HepG2 (cell line): ENCODE measurements around the gene UBXN1. TPM values are rescaled to one million over a fixed set of nuclear protein-coding genes. Genes with fewer than 3 reads are reported as not detected.

ENCODE experiments used
- ATAC-seq: fragments of 200-7000 bp; cut with Tn5 transposase; 3 replicates; pipeline ENCODE4 v1.9.1; 2020; ENCODE audit warnings: mild to moderate bottlenecking, moderate library complexity
- BruUV-seq: library from RNA; stranded (reverse); fragments of 400-500 nt; replicated peaks from 2 replicates; lab custom pipeline; 2021; lab: Mats Ljungman, UMichigan
- CTCF ChIA-PET: fragments of 300-600 bp; formaldehyde crosslinking; extraction: SDS; loops from one replicate; lab custom pipeline; 2021; ENCODE audit warnings: low total read pairs, inconsistent platforms, low intra/inter-chr PET ratio; lab: Yijun Ruan, JAX
- POLR2A ChIA-PET: fragments of 350-600 bp; sonication (Branson Sonifier 250); formaldehyde crosslinking; loops from one replicate; lab custom pipeline; 2020; ENCODE audit warnings: antibody characterized with exemption, inconsistent platforms; lab: Yijun Ruan, JAX
- DNase-seq: peaks from one replicate; pipeline ENCODE4 v3.0.0-alpha.2; 2015; ENCODE audit warnings: low spot score
- FAIRE-seq: peaks from 3 replicates; lab custom pipeline; 2011; peaks lifted over from hg19 to GRCh38; lab: Jason Lieb, UNC
- H2AFZ ChIP-seq: one replicate; pipeline ENCODE4 v1.6.1; 2011; ENCODE audit warnings: low read length, inconsistent platforms
- H3K27ac ChIP-seq: fragments of 300-600 bp; 3 replicates; pipeline ENCODE4 v1.8.0; 2011; ENCODE audit warnings: mixed run types, mild to moderate bottlenecking, mixed read lengths, low read length, inconsistent platforms; ENCODE audit not compliant: insufficient read depth; ENCODE audit errors: extremely low read length
- H3K27me3 ChIP-seq, 2 experiments: fragments of 200-600 bp in 1 of 2; 2 replicates in 1 of 2; 3 replicates in 1 of 2; pipeline versions ENCODE4 v1.6.0 to v1.8.0; 2011; ENCODE audit warnings: low read length in 2 of 2, mild to moderate bottlenecking in 2 of 2, moderate library complexity in 2 of 2, inconsistent platforms in 1 of 2; ENCODE audit not compliant: insufficient read depth in 2 of 2, control insufficient read depth in 1 of 2
- H3K36me3 ChIP-seq, 2 experiments: fragments of 200-600 bp in 1 of 2; replicated peaks in 1 of 2; 2 replicates in 1 of 2; 3 replicates in 1 of 2; pipeline versions ENCODE4 v1.5.1 to v1.8.0; 2011; ENCODE audit warnings: low read length in 2 of 2, inconsistent platforms in 1 of 2; ENCODE audit not compliant: insufficient read depth in 2 of 2, control insufficient read depth in 1 of 2
- H3K4me1 ChIP-seq: 2 replicates; pipeline ENCODE4 v1.5.1; 2012; ENCODE audit warnings: low read length, inconsistent platforms; ENCODE audit not compliant: insufficient read depth
- H3K4me2 ChIP-seq: 2 replicates; pipeline ENCODE4 v1.6.0; 2011; ENCODE audit warnings: low read depth, low read length, inconsistent platforms
- H3K4me3 ChIP-seq, 3 experiments: fragments of 200-600 bp in 1 of 3; sonication (generic), shearing (Covaris generic) in 1 of 3; replicated peaks in 1 of 3; 2 replicates each; pipeline ENCODE4 v1.5.1; 2011 to 2016; ENCODE audit warnings: low read length in 3 of 3, inconsistent platforms in 2 of 3, low read depth in 2 of 3, mild to moderate bottlenecking in 2 of 3, control low read depth in 1 of 3, mixed read lengths in 1 of 3; ENCODE audit not compliant: insufficient read depth in 1 of 3
- H3K79me2 ChIP-seq: one replicate; pipeline ENCODE4 v1.6.1; 2011; ENCODE audit warnings: low read length, inconsistent platforms; ENCODE audit not compliant: insufficient read depth
- H3K9ac ChIP-seq: 2 replicates; pipeline ENCODE4 v1.6.0; 2011; ENCODE audit warnings: mild to moderate bottlenecking, low read depth, low read length, inconsistent platforms; ENCODE audit not compliant: insufficient read depth
- H3K9me3 ChIP-seq: 2 replicates; pipeline ENCODE4 v1.5.1; 2012; ENCODE audit warnings: mild to moderate bottlenecking, low read length
- H4K20me1 ChIP-seq: 2 replicates; pipeline ENCODE4 v1.6.0; 2011; ENCODE audit warnings: inconsistent platforms, mild to moderate bottlenecking, low read length, moderate library complexity; ENCODE audit not compliant: insufficient read depth
- AHR ChIP-seq: IDR thresholded peaks from 2 replicates; pipeline ENCODE4 v1.6.1; 2018; ENCODE audit warnings: missing genetic modification reagents, missing compliant biosample characterization
- BRCA1 ChIP-seq: sonication (generic); formaldehyde crosslinking; IDR thresholded peaks from 2 replicates; pipeline ENCODE4 v1.4.0; 2020; ENCODE audit warnings: missing genetic modification reagents
- EED ChIP-seq: sonication (generic); formaldehyde crosslinking; IDR thresholded peaks from 2 replicates; pipeline ENCODE4 v1.5.0; 2020; ENCODE audit warnings: mild to moderate bottlenecking, missing genetic modification reagents
- GABPA ChIP-seq, 2 experiments: IDR thresholded peaks; 2 replicates each; pipeline ENCODE4 v1.6.1; 2011 to 2016; ENCODE audit warnings: low read depth in 2 of 2, low read length in 1 of 2, missing biosample characterization in 1 of 2, missing genetic modification characterization in 1 of 2
- HHEX ChIP-seq: IDR thresholded peaks from 2 replicates; pipeline ENCODE4 v1.6.1; 2016; ENCODE audit warnings: control low read depth
- HNRNPUL1 ChIP-seq: fragments of 200-400 bp; formaldehyde crosslinking; IDR thresholded peaks from 2 replicates; pipeline ENCODE4 v1.6.1; 2017; ENCODE audit warnings: low read depth, mild to moderate bottlenecking, low read length, moderate library complexity
- KDM5B ChIP-seq: sonication (generic); formaldehyde crosslinking; IDR thresholded peaks from 2 replicates; pipeline ENCODE4 v1.4.0; 2020; ENCODE audit warnings: missing genetic modification reagents, mild to moderate bottlenecking, borderline replicate concordance
- POLR2A ChIP-seq, 2 experiments: IDR thresholded peaks; 2 replicates each; pipeline ENCODE4 v1.6.1; 2011; ENCODE audit warnings: low read depth in 2 of 2, low read length in 2 of 2, mild to moderate bottlenecking in 1 of 2, moderate library complexity in 1 of 2; ENCODE audit not compliant: insufficient read depth in 1 of 2
- POLR2AphosphoS5 ChIP-seq: IDR thresholded peaks from 2 replicates; pipeline ENCODE4 v1.6.1; 2012; ENCODE audit warnings: low read depth, low read length
- POLR2G ChIP-seq: fragments of 200-400 bp; formaldehyde crosslinking; IDR thresholded peaks from 2 replicates; pipeline ENCODE4 v1.6.1; 2018; ENCODE audit warnings: mild to moderate bottlenecking, low read depth, low read length, moderate library complexity
- RBAK ChIP-seq: sonication (generic); formaldehyde crosslinking; IDR thresholded peaks from 2 replicates; pipeline ENCODE4 v1.5.1; 2020; ENCODE audit warnings: mild to moderate bottlenecking, missing genetic modification reagents
- SIX1 ChIP-seq: sonication (generic); formaldehyde crosslinking; IDR thresholded peaks from 2 replicates; pipeline ENCODE4 v1.4.0; 2020; ENCODE audit warnings: missing genetic modification reagents, borderline replicate concordance
- SSRP1 ChIP-seq: IDR thresholded peaks from 2 replicates; pipeline ENCODE4 v1.6.1; 2016; ENCODE audit warnings: control low read depth
- TAF1 ChIP-seq: sonication (generic); formaldehyde crosslinking; IDR thresholded peaks from 2 replicates; pipeline ENCODE4 v1.4.0; 2020; ENCODE audit warnings: missing genetic modification reagents
- ZNF143 ChIP-seq: sonication (generic); formaldehyde crosslinking; IDR thresholded peaks from 2 replicates; pipeline ENCODE4 v1.4.0; 2020; ENCODE audit warnings: missing genetic modification reagents
- ZNF496 ChIP-seq: sonication (generic); formaldehyde crosslinking; IDR thresholded peaks from 2 replicates; pipeline ENCODE4 v1.8.1; 2023; ENCODE audit warnings: mild to moderate bottlenecking, moderate library complexity, missing genetic modification reagents; ENCODE audit not compliant: insufficient replicate concordance
- ZNF558 ChIP-seq: sonication (generic); formaldehyde crosslinking; IDR thresholded peaks from 2 replicates; pipeline ENCODE4 v1.9.0; 2022; ENCODE audit warnings: mild to moderate bottlenecking, missing genetic modification reagents, borderline replicate concordance
- ZNF564 ChIP-seq: sonication (generic); formaldehyde crosslinking; IDR thresholded peaks from 2 replicates; pipeline ENCODE4 v1.8.1; 2023; ENCODE audit warnings: mild to moderate bottlenecking, missing genetic modification reagents
- ZNF580 ChIP-seq: IDR thresholded peaks from 2 replicates; pipeline ENCODE4 v1.6.1; 2016; ENCODE audit warnings: low read depth, borderline replicate concordance
- ZNF724P ChIP-seq: sonication (generic); formaldehyde crosslinking; IDR thresholded peaks from 2 replicates; pipeline ENCODE4 v1.8.0; 2022; ENCODE audit warnings: missing genetic modification reagents, borderline replicate concordance
- WGBS: methylation state at CpG from one replicate; pipeline ENCODE4 v1.1.6; 2017; ENCODE audit warnings: low lambda C conversion rate; 5-methylcytosine and 5-hydroxymethylcytosine counted together
- in situ Hi-C: cut with HindIII; loops from 2 replicates; pipeline ENCODE4 v1.10.0; 2017; ENCODE audit warnings: low pct_unique_long_range_greater_than_20kb; ENCODE audit not compliant: extremely low pct_ligation_motif_present
- intact Hi-C: fragments of 100-400 bp; cut with micrococcal nuclease; formaldehyde crosslinking; loops from one replicate; pipeline ENCODE4 v1.10.0; 2022; ENCODE audit not compliant: unreplicated experiment
- polyA plus RNA-seq, 8 experiments: library from polyadenylated mRNA; depleted of rRNA in 3 of 8; stranded (reverse) in 7 of 8; unstranded in 1 of 8; fragments of >200 nt; fragmentation: Illumina TruSeq in 4 of 8; extraction: Trizol in 4 of 8; gene quantifications; 2 replicates each; pipeline versions ENCODE4 v1.2.1 to v1.2.3, GENCODE V29; 2011 to 2016; ENCODE audit warnings: low read depth in 4 of 8, missing spikeins in 1 of 8, mixed read lengths in 1 of 8; ENCODE audit not compliant: insufficient read depth in 1 of 8
- total RNA-seq, 5 experiments: library from RNA; depleted of rRNA; stranded (reverse); fragments of >200 nt; fragmentation: Illumina TruSeq; extraction: Trizol; gene quantifications; 2 replicates each; pipeline ENCODE4 v1.2.3, GENCODE V29; 2016; ENCODE audit warnings: low read depth in 1 of 5

Gene UBXN1
- total and polyA plus RNA-seq, 2 of the 13 experiments (the other 11 are each of a cell fraction or from before 2014, with no cell fraction given), result 47.5 to 52.4 TPM

DNA sequence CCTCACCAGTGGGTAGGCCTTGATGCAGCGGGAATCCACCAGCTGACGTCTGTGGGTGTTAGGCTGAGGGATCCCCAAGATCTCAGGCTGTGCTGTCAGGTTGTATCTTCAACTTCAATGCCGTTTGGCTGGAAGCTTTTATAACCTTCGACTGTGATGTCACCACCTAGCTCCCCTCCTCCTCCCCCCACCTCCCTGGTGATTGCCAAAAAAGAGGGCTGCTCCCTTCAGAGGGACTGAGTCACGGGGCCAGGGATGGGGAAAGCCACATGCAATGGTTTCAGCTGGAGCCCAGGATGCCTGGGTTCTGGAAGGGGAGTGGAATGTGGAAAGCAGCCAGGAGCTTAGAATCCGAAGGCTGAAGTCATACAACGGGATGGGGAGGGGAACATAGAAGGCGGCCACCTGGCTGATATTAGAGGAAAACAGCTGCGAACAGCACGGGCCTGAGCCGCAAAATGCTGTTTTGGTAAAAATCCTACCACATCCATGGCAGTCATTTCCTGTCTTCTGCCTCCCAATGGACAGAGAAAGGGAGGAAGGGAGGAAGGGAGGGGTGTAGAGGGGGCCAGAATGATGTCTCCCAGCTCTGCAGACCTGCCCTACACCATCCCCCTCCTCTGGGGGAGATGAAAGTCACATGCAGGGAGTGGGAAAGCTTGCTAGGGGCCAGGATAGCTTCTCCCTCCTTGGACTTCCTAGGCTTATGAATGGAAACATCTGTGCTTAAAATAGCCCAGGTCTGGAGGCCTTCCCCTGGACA, 10.7 kb upstream of the UBXN1 start, which contains the start of gene LRRN4CL:
LRRN4CL (minus strand) TSS at position 110 of the 763 bp plus-strand sequence. CDS start 1,022 bp downstream, outside the sequence.
- no peak for FAIRE-seq

GRCh38 chr11:62688491-62688890, 9.6 kb upstream of the UBXN1 start:
- DNase-seq, result no peak
- Histone ChIP-seq H3K27ac (no peak overlapping the region), H3K4me2 (no peak overlapping the region), H3K27me3 (no peaks in the 10 kb centered on the region), H3K79me2 (no peaks in the 10 kb centered on the region), H4K20me1 (no peaks in the 10 kb centered on the region), H3K36me3 (peaks cover 15 to 34% of the 10 kb centered on the region in 2 experiments), H3K4me1 (no peaks in the 10 kb centered on the region), H3K9ac (no peak overlapping the region), H2AFZ (no peak overlapping the region), H3K4me3 (no peak overlapping the region), H3K9me3 (no peaks in the 10 kb centered on the region)
- no TSS peak for BruUV-seq
- intact Hi-C loops, result no loop called here
- no peak for ATAC-seq
- POLR2A ChIA-PET, result interaction anchor here (1.3 kb wide), 1 partner anchor 97 kb away, joined by 6 read pairs; the partner anchor contains the start of gene TUT1
- in situ Hi-C loops, result no loop called here
- 21% methylated on average over 1 of the region's 1 CpG for WGBS
- no peak for FAIRE-seq
- CTCF ChIA-PET, result no interaction called here
- no peak for TF ChIP-seq ZNF558 (CRISPR knock-in tag)
- no peak for TF ChIP-seq RBAK (CRISPR knock-in tag)
- no peak for TF ChIP-seq HHEX (CRISPR knock-in tag)
- no peak for TF ChIP-seq AHR
- no peak for TF ChIP-seq ZNF564
- TF ChIP-seq GABPA (IDR thresholded peaks at IDR 0.05; ENCODE audit: low read depth, low read length), result no peak
- no peak for TF ChIP-seq GABPA (CRISPR knock-in tag; IDR thresholded peaks at IDR 0.05; ENCODE audit: low read depth)
- TF ChIP-seq ZNF724P (CRISPR knock-in tag), result no peak
- TF ChIP-seq SIX1 (CRISPR knock-in tag), result no peak
- no peak for TF ChIP-seq ZNF143 (CRISPR knock-in tag)
- TF ChIP-seq ZNF496 (CRISPR knock-in tag), result no peak
- no peak for TF ChIP-seq EED (CRISPR knock-in tag)
- no peak for TF ChIP-seq TAF1 (CRISPR knock-in tag)
- no peak for TF ChIP-seq KDM5B (CRISPR knock-in tag)
- no peak for TF ChIP-seq ZNF580 (CRISPR knock-in tag)

More for the DNA sequence above, 10.7 kb upstream of the UBXN1 start, which contains the start of gene LRRN4CL:
- Histone ChIP-seq H3K27ac (no peak within 1 kb of the TSS), H3K9me3 (no peaks in the 10 kb centered on the region), H4K20me1 (no peaks in the 10 kb centered on the region), H3K27me3 (no peaks in the 10 kb centered on the region), H3K4me2 (no peak within 1 kb of the TSS), H3K4me1 (no peaks in the 10 kb centered on the region), H3K79me2 (no peaks in the 10 kb centered on the region), H2AFZ (no peak within 1 kb of the TSS), H3K4me3 (no peak within 1 kb of the TSS), H3K9ac (no peak within 1 kb of the TSS), H3K36me3 (peaks cover 17 to 37% of the 10 kb centered on the region in 2 experiments)
- TF ChIP-seq HNRNPUL1 (no peak), POLR2A (IDR thresholded peaks at IDR 0.05; ENCODE audit: insufficient read depth in 1 of 2, low read depth in 2 of 2, low read length in 2 of 2) (0 out of 4 replicates have a peak, but pooled peaks of 1 of the 2 experiments have one; percentile 18), POLR2G (peak; percentile 43), BRCA1 (CRISPR knock-in tag) (no peak), SSRP1 (CRISPR knock-in tag) (peak; percentile 46; the same call in 1 of the 2 replicates), POLR2AphosphoS5 (peak; percentile 33; the same call in 1 of the 2 replicates)
- no peak for DNase-seq
- 92% methylated on average over 11 of the region's 11 CpGs for WGBS
- ATAC-seq, result peak; percentile 13; the same call in 1 of the 3 replicates
- in situ Hi-C loops, result no loop called here
- POLR2A ChIA-PET, result interaction anchor here (0.8 to 1.3 kb wide), 4 partner anchors 9 to 152 kb away, joined by 3 to 6 read pairs (median 4); partner anchors contain the start of genes TUT1 and UQCC3
- BruUV-seq, result TSS peak; percentile 56
- CTCF ChIA-PET, result no interaction called here
- intact Hi-C loops, result no loop called here
